HepG2 (cell line): ENCODE measurements around the gene HTRA2. TPM values are rescaled to one million over a fixed set of nuclear protein-coding genes. Genes with fewer than 3 reads are reported as not detected.
A peak's percentile ranks its signal among the peaks of the same experiment; 100 is the strongest.

ENCODE experiments used
- BRD4 ChIP-seq: sonication (generic); formaldehyde crosslinking; IDR thresholded peaks from 2 replicates; pipeline ENCODE4 v1.4.0; 2020; ENCODE audit warnings: missing genetic modification reagents
- GABPA ChIP-seq, 2 experiments: IDR thresholded peaks; 2 replicates each; pipeline ENCODE4 v1.6.1; 2011 to 2016; ENCODE audit warnings: low read depth in 2 of 2, low read length in 1 of 2, missing biosample characterization in 1 of 2, missing genetic modification characterization in 1 of 2
- GATAD1 ChIP-seq: IDR thresholded peaks from 2 replicates; pipeline ENCODE4 v1.6.1; 2016; ENCODE audit warnings: missing genetic modification reagents, missing compliant biosample characterization
- MAF1 ChIP-seq: sonication (generic); formaldehyde crosslinking; IDR thresholded peaks from 2 replicates; pipeline ENCODE4 v1.5.0; 2020; ENCODE audit warnings: missing genetic modification reagents, borderline replicate concordance
- MED13 ChIP-seq: sonication (generic); formaldehyde crosslinking; IDR thresholded peaks from 2 replicates; pipeline ENCODE4 v1.5.0; 2020; ENCODE audit warnings: missing genetic modification reagents
- MEIS1 ChIP-seq: sonication (generic); formaldehyde crosslinking; IDR thresholded peaks from 2 replicates; pipeline ENCODE4 v1.9.0; 2021; ENCODE audit warnings: mild to moderate bottlenecking, missing genetic modification reagents, moderate library complexity, borderline replicate concordance
- MIER2 ChIP-seq: IDR thresholded peaks from 2 replicates; pipeline ENCODE4 v1.6.1; 2016; ENCODE audit warnings: missing biosample characterization, missing genetic modification reagents
- MYC ChIP-seq: sonication (generic); formaldehyde crosslinking; IDR thresholded peaks from 2 replicates; pipeline ENCODE4 v1.9.0; 2021; ENCODE audit warnings: missing genetic modification reagents, borderline replicate concordance
- NONO ChIP-seq, 2 experiments: fragments of 450-650 bp in 1 of 2; sonication (generic) in 1 of 2; formaldehyde crosslinking in 1 of 2; IDR thresholded peaks in 1 of 2; conservative IDR thresholded peaks in 1 of 2; 2 replicates each; pipeline versions ENCODE4 v1.6.1 to v1.8.0; 2017 to 2022; ENCODE audit warnings: mild to moderate bottlenecking in 1 of 2, missing genetic modification reagents in 1 of 2, moderate library complexity in 1 of 2
- NR2F2 ChIP-seq: IDR thresholded peaks from 2 replicates; pipeline ENCODE4 v1.6.1; 2012; ENCODE audit warnings: low read depth, inconsistent platforms, borderline replicate concordance
- RARA ChIP-seq: IDR thresholded peaks from 2 replicates; pipeline ENCODE4 v1.6.1; 2016; ENCODE audit warnings: missing genetic modification reagents, missing compliant biosample characterization
- RFXAP ChIP-seq: sonication (generic); formaldehyde crosslinking; IDR thresholded peaks from 2 replicates; pipeline ENCODE4 v1.4.0; 2020; ENCODE audit warnings: missing genetic modification reagents, borderline replicate concordance
- SMYD3 ChIP-seq: sonication (generic); formaldehyde crosslinking; IDR thresholded peaks from 2 replicates; pipeline ENCODE4 v1.8.1; 2023; ENCODE audit warnings: mild to moderate bottlenecking, missing genetic modification reagents
- SP5 ChIP-seq: IDR thresholded peaks from 2 replicates; pipeline ENCODE4 v1.6.1; 2016; ENCODE audit warnings: low read depth, borderline replicate concordance
- ZFX ChIP-seq: sonication (generic); formaldehyde crosslinking; IDR thresholded peaks from 2 replicates; pipeline ENCODE4 v1.4.0; 2020; ENCODE audit warnings: mild to moderate bottlenecking, low read depth, missing genetic modification reagents, moderate library complexity
- ZNF160 ChIP-seq: sonication (generic); formaldehyde crosslinking; IDR thresholded peaks from 2 replicates; pipeline ENCODE4 v1.8.0; 2022; ENCODE audit warnings: mild to moderate bottlenecking, inconsistent platforms, missing genetic modification reagents
- ZNF33A ChIP-seq: sonication (generic); formaldehyde crosslinking; IDR thresholded peaks from 2 replicates; pipeline ENCODE4 v1.5.1; 2020; ENCODE audit warnings: missing genetic modification reagents, mild to moderate bottlenecking, moderate library complexity, borderline replicate concordance
- ZNF431 ChIP-seq: sonication (generic); formaldehyde crosslinking; IDR thresholded peaks from 2 replicates; pipeline ENCODE4 v1.9.0; 2022; ENCODE audit warnings: missing genetic modification reagents, low read depth, mild to moderate bottlenecking, borderline replicate concordance
- ZNF563 ChIP-seq: sonication (generic); formaldehyde crosslinking; IDR thresholded peaks from 2 replicates; pipeline ENCODE4 v1.8.0; 2022; ENCODE audit warnings: mild to moderate bottlenecking, moderate library complexity, missing genetic modification reagents
- ZNF564 ChIP-seq: sonication (generic); formaldehyde crosslinking; IDR thresholded peaks from 2 replicates; pipeline ENCODE4 v1.8.1; 2023; ENCODE audit warnings: mild to moderate bottlenecking, missing genetic modification reagents
- ZNF598 ChIP-seq: sonication (generic); formaldehyde crosslinking; IDR thresholded peaks from 2 replicates; pipeline ENCODE4 v1.5.1; 2020; ENCODE audit warnings: mild to moderate bottlenecking, missing genetic modification reagents, borderline replicate concordance
- ZNF629 ChIP-seq: sonication (generic); formaldehyde crosslinking; conservative IDR thresholded peaks from 2 replicates; pipeline ENCODE4 v1.5.0; 2020; ENCODE audit warnings: missing genetic modification reagents
- ZNF652 ChIP-seq: IDR thresholded peaks from 2 replicates; pipeline ENCODE4 v1.6.1; 2016; ENCODE audit warnings: low read depth, borderline replicate concordance
- ZNF737 ChIP-seq: sonication (generic); formaldehyde crosslinking; IDR thresholded peaks from 2 replicates; pipeline ENCODE4 v1.5.0; 2020; ENCODE audit warnings: missing genetic modification reagents, mild to moderate bottlenecking, borderline replicate concordance
- polyA plus RNA-seq, 8 experiments: library from polyadenylated mRNA; depleted of rRNA in 3 of 8; stranded (reverse) in 7 of 8; unstranded in 1 of 8; fragments of >200 nt; fragmentation: Illumina TruSeq in 4 of 8; extraction: Trizol in 4 of 8; gene quantifications; 2 replicates each; pipeline versions ENCODE4 v1.2.1 to v1.2.3, GENCODE V29; 2011 to 2016; ENCODE audit warnings: low read depth in 4 of 8, missing spikeins in 1 of 8, mixed read lengths in 1 of 8; ENCODE audit not compliant: insufficient read depth in 1 of 8
- total RNA-seq, 5 experiments: library from RNA; depleted of rRNA; stranded (reverse); fragments of >200 nt; fragmentation: Illumina TruSeq; extraction: Trizol; gene quantifications; 2 replicates each; pipeline ENCODE4 v1.2.3, GENCODE V29; 2016; ENCODE audit warnings: low read depth in 1 of 5
- TF ChIP-seq, protein P1 (sequence below): IDR thresholded peaks from 2 replicates; pipeline ENCODE4 v1.6.1; 2016; ENCODE audit warnings: missing genetic modification reagents, missing compliant biosample characterization
- TF ChIP-seq, protein P2 (sequence below): sonication (generic); formaldehyde crosslinking; IDR thresholded peaks from 2 replicates; pipeline ENCODE4 v1.8.1; 2022; ENCODE audit warnings: mild to moderate bottlenecking, missing genetic modification reagents
- TF ChIP-seq, protein P3 (sequence below): sonication (generic); formaldehyde crosslinking; IDR thresholded peaks from 2 replicates; pipeline ENCODE4 v1.8.1; 2023; ENCODE audit warnings: mild to moderate bottlenecking, inconsistent platforms, moderate library complexity, missing genetic modification reagents, borderline replicate concordance

The HTRA2 gene
- total and polyA plus RNA-seq, 2 of the 13 experiments (the other 11 are each of a cell fraction or from before 2014, with no cell fraction given) = 47.7 to 50.3 TPM

DNA sequence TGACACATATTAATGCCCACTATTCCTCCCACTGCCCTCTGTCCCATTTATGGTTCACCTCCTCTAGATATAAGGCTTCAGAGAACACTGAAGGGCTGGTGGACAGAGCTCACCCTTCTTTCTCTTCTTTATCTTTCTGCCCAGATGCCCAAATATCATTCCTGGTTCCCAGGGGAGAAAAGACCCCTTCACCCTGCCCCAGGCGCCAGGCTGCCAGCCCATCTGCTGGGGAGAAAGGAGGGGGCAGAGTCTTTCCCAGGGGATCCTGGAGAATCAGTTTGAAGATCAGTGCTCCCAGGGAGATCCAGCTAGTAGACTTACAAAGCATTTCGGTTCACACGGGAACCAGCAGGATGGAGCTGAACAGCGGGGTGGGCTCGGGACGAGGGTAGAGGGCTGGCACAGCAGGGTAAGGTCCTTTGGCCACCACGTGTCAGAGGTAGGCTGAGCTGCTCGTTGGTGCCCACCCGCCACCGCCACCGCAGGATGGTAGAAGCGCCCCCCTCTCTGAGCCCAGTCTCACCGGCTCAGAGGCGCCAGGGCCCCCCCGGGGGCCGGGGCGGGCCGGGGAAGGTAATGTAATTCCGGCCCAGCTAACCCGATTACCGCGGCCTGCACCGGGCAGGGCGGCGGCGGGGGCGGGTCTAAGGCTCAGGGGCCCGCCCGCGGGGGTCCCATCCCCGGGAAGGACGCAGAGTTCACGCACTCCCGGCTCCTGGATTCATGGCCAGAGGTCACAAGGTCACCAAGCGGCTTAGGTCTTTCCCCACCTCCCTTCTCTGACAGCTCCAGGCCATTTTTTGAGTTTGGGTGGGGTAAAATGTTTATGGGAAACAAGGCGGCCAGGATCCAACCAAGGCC lies 16.8 kb upstream of the HTRA2 start (continued):
- TF ChIP-seq ZNF160 (CRISPR knock-in tag) (no peak), ZNF33A (no peak), MEIS1 (CRISPR knock-in tag) (no peak), ZNF431 (CRISPR knock-in tag) (0 out of 2 replicates have a peak, but pooled peaks have one; percentile 8), MYC (CRISPR knock-in tag) (no peak), MED13 (no peak), GABPA (IDR thresholded peaks at IDR 0.05; ENCODE audit: low read depth, low read length) (no peak), GABPA (CRISPR knock-in tag; IDR thresholded peaks at IDR 0.05; ENCODE audit: low read depth) (no peak), NONO (IDR thresholded peaks at IDR 0.05) (no peak), NONO (CRISPR knock-in tag; conservative IDR thresholded peaks at IDR 0.05) (peak; percentile 27), ZNF598 (CRISPR knock-in tag) (no peak), GATAD1 (no peak), ZNF737 (CRISPR knock-in tag) (no peak), ZFX (CRISPR knock-in tag) (peak; percentile 66; the same call in 1 of the 2 replicates), MIER2 (CRISPR knock-in tag) (no peak), RFXAP (CRISPR knock-in tag) (no peak), SMYD3 (CRISPR knock-in tag) (no peak), RARA (CRISPR knock-in tag) (peak; percentile 73), ZNF629 (CRISPR knock-in tag) (no peak), ZNF652 (no peak), MAF1 (no peak), SP5 (peak; percentile 59; the same call in 1 of the 2 replicates), NR2F2 (peak; percentile 54; the same call in 1 of the 2 replicates), ZNF564 (CRISPR knock-in tag) (no peak), ZNF563 (CRISPR knock-in tag) (no peak; the same call in 1 of the 2 replicates), BRD4 (no peak)
- TF ChIP-seq, protein P1, sequence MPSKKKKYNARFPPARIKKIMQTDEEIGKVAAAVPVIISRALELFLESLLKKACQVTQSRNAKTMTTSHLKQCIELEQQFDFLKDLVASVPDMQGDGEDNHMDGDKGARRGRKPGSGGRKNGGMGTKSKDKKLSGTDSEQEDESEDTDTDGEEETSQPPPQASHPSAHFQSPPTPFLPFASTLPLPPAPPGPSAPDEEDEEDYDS (CRISPR knock-in tag) = no peak
- TF ChIP-seq, protein P2, sequence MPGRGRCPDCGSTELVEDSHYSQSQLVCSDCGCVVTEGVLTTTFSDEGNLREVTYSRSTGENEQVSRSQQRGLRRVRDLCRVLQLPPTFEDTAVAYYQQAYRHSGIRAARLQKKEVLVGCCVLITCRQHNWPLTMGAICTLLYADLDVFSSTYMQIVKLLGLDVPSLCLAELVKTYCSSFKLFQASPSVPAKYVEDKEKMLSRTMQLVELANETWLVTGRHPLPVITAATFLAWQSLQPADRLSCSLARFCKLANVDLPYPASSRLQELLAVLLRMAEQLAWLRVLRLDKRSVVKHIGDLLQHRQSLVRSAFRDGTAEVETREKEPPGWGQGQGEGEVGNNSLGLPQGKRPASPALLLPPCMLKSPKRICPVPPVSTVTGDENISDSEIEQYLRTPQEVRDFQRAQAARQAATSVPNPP (CRISPR knock-in tag) = no peak
- TF ChIP-seq, protein P3, sequence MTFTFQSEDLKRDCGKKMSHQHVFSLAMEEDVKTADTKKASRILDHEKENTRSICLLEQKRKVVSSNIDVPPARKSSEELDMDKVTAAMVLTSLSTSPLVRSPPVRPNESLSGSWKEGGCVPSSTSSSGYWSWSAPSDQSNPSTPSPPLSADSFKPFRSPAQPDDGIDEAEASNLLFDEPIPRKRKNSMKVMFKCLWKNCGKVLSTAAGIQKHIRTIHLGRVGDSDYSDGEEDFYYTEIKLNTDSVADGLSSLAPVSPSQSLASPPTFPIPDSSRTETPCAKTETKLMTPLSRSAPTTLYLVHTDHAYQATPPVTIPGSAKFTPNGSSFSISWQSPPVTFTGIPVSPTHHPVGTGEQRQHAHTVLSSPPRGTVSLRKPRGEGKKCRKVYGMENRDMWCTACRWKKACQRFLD (CRISPR knock-in tag) = no peak
